Adrenal gland (tissue), 5 donors: ENCODE results near the gene TAF1B.

Source experiments
- POLR2A ChIP-seq, 2 donors: fragments of 450-650 bp; IDR thresholded peaks; one replicate each; pipeline ENCODE4 v1.6.1; 2017; ENCODE audit warnings: antibody characterized with exemption in 2 of 2, mild to moderate bottlenecking in 2 of 2, moderate library complexity in 1 of 2
- TF ChIP-seq, protein P1 (sequence below), 6 experiments: fragments of 450-650 bp in 4 of 6; fragments of 200-600 bp in 2 of 6; sonication (generic) in 1 of 6; IDR thresholded peaks; 1 replicate in 5 of 6; 2 replicates in 1 of 6; pipeline versions ENCODE4 v1.5.1 to v1.8.0; 2016 to 2021; ENCODE audit warnings: antibody characterized with exemption in 6 of 6, mild to moderate bottlenecking in 2 of 6, moderate library complexity in 1 of 6
- donor health status: DM: no; HTN: no; CAD: no.

DNA sequence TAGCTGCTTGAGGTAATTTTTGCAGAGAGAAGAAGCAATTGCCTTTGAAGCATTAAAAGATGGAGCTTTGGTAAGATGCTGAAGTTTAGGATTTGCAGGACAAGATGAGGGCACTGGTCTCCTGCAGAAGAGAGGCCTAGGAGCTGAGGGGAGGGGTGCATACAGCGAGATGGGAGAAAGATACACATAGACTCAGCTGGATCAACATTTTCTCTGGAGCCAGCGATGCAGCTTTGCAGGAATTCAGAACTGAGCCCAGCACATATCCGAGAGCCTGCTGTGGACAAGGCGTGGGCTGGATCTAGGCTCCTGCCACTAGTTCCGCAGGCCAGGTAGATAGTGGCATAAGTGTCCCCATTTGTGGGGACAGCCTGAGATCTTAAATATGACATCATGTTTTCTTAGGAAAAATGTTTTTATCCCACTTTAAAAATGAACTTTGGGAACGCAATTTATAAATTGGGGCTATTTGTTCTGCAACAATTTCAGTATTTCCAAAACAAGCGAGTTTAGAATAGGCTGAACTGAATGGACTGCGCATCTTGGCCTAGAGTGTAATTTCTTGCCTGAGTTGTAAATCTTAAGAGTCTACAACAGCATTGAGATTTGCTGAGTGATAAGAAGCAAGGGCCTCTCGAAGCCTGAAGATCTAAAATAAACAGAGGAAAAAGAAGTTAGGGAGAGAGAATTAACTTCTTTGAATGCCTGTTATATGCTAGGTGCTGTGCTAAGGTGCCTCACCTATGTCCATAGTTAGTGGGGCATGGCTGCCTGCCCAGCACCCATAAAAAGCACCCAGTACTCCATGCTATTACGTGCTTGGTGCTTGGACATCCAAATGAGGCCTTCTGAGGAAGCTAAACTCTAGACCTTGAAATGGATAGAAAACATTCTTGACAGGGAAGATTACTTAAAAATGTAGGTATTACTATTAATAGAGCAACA is 125.6 kb downstream of the TAF1B start:
- TF ChIP-seq, protein P1, sequence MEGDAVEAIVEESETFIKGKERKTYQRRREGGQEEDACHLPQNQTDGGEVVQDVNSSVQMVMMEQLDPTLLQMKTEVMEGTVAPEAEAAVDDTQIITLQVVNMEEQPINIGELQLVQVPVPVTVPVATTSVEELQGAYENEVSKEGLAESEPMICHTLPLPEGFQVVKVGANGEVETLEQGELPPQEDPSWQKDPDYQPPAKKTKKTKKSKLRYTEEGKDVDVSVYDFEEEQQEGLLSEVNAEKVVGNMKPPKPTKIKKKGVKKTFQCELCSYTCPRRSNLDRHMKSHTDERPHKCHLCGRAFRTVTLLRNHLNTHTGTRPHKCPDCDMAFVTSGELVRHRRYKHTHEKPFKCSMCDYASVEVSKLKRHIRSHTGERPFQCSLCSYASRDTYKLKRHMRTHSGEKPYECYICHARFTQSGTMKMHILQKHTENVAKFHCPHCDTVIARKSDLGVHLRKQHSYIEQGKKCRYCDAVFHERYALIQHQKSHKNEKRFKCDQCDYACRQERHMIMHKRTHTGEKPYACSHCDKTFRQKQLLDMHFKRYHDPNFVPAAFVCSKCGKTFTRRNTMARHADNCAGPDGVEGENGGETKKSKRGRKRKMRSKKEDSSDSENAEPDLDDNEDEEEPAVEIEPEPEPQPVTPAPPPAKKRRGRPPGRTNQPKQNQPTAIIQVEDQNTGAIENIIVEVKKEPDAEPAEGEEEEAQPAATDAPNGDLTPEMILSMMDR (IDR thresholded peaks at IDR 0.05), result no peak
- TF ChIP-seq POLR2A (IDR thresholded peaks at IDR 0.05), result no peak
